Hippocampal formation (tissue), 2 donors: ENCODE results near the gene MRPL43.

Experiments used
- DNase-seq, 2 donors: peaks; one replicate each; lab custom pipeline; 2025; lab: John Stamatoyannopoulos, UW

Gene MRPL43

GRCh38 chr10:100966887-100967286 is 20.4 kb downstream of the MRPL43 start:
- DNase-seq: no peak

GRCh38 chr10:100965820-100966219 is 21.5 kb downstream of the MRPL43 start:
- no peak for DNase-seq

GRCh38 chr10:100963826-100964225 is 23.5 kb downstream of the MRPL43 start:
- DNase-seq: no peak

GRCh38 chr10:100962351-100963080 is 24.8 kb downstream of the MRPL43 start:
- DNase-seq: no peak

- DNase-seq: no peak
These were observed 27.0 kb downstream of the MRPL43 start for GRCh38 chr10:100960251-100960650.

GRCh38 chr10:100948916-100949315 is 38.4 kb downstream of the MRPL43 start:
- DNase-seq: no peak

- peak in 1 of 2 donors; percentile 4 for DNase-seq
These were observed 41.5 kb downstream of the MRPL43 start for GRCh38 chr10:100945754-100946153.

GRCh38 chr10:100943508-100943907 is 43.8 kb downstream of the MRPL43 start:
- DNase-seq: no peak

- no peak for DNase-seq
These were observed 45.1 kb downstream of the MRPL43 start for GRCh38 chr10:100942229-100942628.

- DNase-seq: no peak
These were observed 47.4 kb downstream of the MRPL43 start for GRCh38 chr10:100939763-100940344.
